A204.1 (cell line): ENCODE measurements around the gene COLEC12.
"Not testable (repeated sequence)": the region's sequence is repeated elsewhere in the genome, so short reads cannot be mapped to it uniquely, and the experiment has no call there.

Experiments used
- FAIRE-seq: peaks from 2 replicates; lab custom pipeline; 2012; peaks lifted over from hg19 to GRCh38; lab: Jason Lieb, UNC

COLEC12 gene

DNA sequence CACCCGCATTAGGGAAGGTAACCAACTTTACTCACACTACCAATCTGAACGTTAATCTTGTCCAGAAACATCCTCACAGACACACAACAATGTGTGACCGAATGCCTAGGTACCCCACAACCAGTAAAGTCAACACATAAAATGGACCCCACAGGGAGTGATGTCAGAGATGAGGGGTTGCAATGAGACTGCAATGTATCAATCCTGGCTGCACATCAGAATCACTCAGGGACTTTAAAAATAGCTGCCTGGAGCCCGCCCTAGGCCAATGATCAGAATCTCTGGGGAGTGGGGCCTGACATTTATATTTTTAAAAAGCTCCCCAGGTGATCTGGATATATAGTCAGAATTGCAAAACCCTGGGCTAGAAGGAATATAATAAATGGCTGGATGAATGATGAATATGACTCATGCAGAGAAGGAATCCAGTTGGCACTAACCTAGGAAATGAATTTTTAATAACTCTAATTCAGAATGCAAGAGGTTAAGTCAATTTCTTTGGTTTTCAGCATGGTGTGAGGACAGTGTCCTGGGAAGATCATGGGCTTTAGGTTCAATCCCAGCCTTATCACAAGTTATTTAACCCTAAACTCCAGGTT lies 92.8 kb downstream of the COLEC12 start:
- FAIRE-seq: no peak

DNA sequence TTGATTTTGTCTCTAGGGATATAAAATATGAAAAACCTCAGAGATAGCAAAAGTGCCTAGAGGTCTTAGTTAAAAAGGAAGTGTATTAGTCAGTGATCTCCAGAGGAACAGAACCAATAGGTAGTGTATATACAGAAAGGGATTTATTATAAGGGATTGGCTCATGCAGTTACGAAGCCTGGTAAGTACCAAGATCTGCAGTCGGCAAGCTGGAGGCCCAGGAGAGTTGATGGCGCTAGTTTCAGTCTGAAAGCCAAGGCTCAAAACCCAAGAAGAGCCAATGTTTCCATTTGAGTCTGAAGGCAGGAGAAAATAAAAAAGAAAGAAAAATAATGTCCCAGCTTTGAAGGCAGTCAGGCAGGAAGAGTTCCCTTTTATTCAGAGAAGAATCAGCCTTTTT lies 93.3 kb downstream of the COLEC12 start:
- no peak for FAIRE-seq

DNA sequence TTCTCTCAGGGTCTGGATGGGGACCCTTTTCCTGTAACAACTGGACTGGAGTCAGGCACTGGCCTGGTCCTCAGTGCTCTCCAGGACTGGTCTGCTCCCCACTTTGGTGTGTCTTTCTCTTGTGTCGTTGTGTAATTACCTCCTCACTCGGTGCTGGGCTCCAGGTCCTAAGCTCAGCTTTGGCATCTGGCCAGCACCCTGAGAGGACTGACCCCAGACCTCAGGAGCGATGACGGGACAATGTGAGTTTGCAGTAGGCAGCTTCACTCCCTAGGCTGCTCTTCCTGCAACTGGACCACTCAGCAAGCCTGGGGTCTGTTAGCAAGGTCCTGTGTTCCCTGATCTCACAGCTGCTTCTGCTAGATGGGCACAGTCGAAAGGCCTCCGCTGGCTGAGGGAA lies 93.8 kb downstream of the COLEC12 start:
- FAIRE-seq: no peak

DNA sequence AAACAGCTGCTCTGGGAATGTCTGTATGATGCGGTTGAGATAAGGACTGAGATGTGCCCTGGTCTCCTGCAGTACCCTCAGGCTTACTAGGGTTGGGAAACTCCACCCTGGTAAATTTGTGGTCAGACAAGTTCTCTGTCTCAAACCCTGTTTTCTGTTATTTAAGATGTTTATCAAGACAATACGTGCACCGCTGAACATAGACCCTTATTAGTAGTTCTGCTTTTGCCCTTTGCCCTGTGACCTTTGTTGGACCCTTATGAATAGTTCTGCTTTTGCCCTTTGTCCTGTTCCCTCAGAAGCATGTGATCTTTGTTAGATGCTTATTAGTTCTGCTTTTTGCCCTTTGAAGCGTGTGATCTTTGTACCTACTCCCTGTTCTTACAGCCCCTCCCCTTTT lies 95.5 kb downstream of the COLEC12 start:
- FAIRE-seq: not testable (repeated sequence)

DNA sequence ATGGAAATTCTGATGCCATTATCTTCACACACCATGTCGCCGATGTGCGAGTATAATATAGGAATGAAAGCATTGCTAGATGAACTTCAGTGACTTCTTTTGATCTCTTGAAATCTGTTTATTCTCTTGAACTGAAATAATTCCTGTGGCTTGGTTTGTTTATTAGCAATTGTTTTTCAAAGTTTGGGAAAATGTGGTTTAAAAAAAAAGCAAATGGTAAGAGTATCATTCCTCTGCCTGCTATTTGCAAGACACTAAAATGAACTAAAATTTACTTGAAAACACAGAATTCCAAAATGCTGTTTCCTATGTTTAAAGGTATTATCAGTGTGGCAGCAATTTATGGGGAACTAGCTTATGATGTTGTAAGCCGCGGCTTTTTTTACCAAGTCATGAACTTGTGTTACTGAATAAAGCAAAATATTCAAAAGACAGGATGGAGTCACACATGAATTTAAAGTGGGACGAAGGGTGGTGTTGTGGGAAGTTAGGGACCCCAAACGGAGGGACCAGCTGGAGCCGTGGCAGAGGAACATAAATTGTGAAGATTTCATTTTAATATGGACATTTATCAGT lies 96.4 kb downstream of the COLEC12 start:
- no peak for FAIRE-seq

DNA sequence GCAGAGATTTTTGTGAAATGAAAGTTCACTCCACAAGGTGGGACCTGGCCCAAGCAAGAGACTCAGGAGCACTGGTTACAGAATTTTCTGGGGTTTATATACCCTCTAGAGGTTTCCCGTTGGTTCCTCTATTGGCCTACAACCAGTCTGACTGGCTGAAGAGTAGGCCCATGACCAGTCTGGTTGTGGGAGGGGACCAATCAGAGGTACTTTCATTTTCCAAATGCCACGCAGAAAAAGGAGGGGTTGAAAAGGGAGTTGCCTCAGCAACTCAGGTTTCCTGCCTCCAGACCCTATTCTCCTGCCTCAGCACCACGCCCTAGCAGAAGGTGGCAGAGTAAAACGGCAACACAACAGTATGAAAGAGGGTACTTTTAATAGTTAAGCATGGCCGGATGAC lies 98.4 kb downstream of the COLEC12 start:
- no peak for FAIRE-seq

DNA sequence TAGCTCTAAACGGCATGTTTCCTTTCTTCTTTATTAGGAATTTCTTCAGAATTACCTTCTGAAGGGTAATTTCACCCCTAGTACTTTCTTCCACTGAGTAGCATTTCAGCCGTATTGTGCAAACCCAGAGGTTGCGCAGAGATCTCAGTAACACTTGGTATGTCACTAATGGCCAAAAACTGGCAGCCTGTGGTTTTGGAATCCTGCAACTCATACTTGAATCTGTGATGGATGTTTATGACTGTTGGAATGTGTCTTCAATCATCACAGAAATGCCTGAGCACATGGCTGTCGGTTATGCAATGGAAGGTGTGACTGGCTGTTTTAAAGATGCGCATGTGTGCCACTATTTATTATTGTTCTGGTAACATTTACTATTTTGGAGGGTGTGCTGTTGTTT lies 100.0 kb downstream of the COLEC12 start:
- FAIRE-seq: no peak

DNA sequence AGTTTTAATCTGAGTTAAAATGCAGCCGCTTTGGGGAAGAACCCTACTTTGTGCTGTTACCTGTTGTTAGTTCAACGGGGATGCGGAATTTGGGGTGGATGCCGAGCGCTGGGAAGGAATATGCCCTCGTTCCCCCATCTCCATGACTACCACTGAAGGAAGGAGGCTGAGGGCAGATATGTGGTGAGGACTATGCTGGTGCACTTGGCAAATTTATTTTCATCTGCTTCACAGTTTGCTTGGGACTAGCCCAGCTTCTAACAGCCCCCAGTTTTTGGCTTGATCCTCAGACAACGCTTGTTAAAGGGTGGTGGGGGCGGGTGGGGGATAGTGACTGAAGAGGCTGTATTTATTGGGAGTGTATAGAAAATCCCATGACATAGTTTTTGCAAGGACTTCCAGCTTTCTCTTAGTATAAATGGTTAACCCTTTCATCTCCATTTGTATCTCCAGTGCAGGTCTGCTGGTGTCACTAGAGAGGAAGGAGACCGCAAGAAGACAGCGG lies 100.8 kb downstream of the COLEC12 start:
- FAIRE-seq: no peak

DNA sequence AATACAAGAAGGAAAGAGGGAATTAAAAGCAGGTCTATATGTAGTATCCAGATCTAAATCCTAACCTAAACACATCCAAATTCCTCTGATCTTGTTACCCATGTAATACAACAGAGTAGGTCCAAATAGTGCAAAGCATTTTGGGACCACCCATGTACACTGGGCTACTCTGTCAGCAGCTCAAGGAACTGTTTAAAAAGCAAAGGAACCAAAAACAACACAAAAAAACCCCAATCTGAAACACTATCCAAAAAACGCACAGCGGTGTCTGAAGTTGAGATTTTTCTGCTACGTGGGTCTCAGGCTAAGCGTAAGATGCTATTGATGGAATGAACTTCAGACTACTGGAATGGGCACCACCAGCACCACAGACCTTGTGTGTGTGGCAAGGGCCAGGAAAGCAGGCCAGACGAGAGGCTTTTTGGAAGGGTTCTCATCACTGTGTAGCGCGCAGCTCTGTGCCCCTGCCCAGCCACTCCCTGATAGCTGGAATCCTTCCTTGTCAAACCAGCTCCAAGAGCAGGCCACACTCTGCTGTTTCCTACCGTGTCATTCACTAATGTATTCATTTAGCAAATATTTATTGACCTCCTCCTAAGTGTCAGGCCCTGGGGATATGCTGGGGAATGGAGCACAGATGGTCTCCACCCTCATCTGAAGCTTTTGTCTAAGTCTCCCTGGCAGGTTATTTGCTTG lies 101.4 kb downstream of the COLEC12 start:
- no peak for FAIRE-seq

DNA sequence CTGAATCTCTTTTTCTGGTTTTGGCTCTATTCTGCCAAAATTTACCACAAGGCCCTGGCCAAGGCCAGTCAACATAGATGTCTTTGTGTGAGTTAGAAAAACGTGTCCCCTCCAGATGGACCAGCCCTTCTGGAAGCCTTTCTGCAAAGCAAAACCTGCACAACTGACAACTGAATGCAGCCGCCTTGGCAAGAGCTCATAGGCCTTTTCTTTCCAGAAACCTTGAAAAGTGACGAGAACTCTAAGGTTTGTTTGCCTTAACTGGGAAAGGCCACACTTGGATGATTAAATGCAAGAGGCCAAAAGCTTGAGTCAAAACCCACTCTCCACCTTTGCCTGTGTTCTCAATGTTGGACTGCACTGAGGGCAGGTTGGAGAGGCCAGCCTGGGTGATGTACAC lies 103.9 kb downstream of the COLEC12 start:
- no peak for FAIRE-seq

DNA sequence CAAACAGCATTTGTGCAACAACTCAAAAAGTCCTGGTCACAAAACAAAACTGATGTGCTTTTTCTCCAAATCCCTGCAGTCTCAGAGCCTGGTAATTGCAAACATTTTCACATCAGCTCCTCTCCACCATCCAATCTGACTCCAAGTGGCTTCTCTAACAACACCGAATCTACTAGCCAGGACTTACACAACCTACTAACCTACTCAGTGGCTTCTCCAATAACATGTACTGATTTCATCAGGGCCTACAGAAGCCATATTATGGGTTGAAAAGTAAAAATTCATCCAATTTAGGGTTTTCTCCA lies 104.3 kb downstream of the COLEC12 start:
- FAIRE-seq: no peak

DNA sequence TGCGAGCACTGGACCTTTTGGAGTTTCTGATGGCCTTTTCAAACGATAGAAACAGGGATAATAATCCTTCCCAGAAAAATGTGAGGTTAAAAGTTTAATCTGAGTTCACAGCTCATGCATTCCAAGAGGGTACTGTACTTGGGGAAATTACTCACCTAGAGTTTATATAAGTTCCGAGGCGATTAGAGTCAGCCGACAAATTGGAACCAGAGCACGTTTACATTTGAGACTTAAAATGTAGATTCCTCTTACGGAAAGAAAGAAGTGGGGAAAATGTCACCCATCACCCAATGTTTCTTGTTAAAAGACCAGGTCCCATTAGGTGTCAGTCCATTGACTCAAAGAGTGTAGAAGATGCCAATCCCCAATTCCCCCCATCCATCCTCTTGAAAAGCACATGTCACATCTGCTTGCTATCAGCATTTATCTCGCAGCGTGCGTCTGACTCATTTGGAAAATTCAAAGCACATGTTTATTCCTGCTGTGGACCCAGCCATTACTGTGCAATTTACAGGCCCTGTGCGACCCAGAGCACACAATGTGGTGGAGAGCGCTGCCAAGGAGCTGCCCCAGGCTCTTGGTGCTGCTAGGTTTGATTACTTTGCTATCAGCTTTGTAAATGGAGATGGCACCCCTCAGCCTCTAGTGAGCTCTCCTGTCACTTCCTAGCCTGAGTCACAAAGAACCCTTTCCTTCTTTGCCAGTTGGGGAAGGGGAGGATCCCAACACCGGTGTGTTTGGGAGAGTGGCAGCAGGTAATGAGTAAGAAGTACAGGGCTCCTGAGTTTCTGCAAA lies 104.8 kb downstream of the COLEC12 start:
- no peak for FAIRE-seq

DNA sequence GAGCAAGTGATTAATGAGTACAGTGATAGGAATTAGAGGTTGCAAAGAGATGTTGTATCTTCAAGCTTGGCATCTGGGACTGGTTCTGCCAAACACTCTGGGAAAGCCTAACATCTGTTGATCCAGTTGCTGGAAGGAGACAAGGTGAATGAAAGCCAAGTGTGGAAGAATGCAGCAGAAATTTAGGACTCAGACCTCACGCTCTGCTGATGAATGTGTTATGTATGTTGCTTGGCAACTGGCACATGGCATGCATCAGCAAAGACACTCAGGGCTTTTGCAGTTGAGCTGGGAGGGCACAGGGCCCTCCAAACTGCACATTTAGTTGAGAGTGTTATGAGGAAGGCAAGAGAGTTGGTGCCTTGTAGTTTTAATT lies 105.5 kb downstream of the COLEC12 start:
- no peak for FAIRE-seq

DNA sequence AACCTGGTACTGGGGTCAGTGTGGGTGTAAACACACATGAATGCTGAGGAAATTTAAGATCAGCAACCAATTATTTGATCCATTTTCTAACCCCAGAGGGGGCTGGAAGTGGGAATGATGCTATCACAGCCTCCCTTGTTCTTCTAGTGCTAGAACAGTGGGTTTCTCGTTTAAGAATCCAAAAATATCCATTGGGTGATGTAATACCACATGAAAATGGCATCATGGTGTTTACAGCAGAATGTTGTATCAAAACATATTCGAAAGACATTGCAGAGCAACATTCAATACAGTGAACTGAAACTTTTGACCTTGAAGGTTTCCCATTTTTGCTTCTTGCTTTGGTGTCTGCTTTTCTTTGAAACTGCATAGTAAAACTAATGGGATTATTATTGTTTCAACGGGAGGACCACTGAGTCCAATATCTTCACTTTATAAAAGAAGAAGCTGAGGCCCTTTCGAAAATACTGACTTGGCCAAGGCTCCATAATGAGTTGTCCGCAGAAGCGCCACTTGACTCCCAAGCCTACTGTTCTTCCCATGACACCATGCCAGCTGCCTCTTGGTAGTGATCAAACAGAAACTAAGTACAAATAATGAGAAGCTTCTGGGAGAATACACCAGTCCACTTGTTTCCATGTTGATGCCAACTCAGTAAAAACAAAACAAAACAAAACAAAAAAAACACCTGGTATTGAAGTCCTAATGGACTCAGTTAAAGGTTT lies 106.1 kb downstream of the COLEC12 start:
- no peak for FAIRE-seq

DNA sequence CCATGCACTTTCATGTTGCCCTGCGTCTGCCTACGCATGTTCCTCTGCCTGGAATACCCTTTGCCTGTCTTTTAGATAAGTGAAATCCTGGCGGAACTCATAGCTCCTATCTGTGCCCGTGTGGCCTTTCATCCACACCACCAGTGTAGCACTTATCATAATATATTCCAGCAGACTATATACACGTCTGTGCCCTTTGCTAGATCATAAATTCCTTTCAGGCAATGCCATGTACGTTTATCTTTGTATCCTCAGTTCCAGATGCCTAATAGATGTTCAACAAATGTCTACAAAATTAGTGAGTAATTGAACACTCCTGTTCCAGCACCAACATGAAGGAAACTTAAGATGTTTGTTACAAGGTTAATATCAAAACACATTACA lies 106.9 kb downstream of the COLEC12 start:
- FAIRE-seq: no peak

DNA sequence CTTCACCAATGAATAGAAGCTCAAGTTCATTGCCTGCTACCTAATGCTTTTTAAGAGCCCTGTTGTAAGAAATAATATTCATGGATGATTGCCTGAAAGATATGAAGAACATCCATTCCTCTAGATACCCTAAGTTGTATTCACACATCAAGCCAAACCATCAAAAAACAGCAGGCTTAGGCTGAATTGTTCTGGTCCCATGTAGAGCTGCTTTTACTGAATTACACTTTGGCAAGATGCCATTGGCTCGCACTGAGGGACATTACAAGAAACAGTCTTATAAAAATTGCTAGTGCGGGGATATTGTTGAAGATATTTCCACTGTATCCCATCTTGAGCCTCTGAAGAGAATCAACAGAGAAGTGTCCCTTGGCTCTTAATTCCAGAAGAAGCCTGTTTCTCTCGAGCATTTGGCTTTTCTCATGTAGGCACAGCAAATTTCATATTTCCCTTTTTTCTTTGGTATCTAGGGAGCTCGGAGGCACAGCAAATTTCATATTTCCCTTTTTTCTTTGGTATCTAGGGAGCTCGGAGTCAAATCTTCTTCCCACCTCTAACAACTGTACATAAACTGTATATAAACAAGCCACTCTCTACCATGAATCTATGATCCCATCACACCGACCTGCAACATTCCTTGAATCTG lies 107.5 kb downstream of the COLEC12 start:
- FAIRE-seq: no peak

DNA sequence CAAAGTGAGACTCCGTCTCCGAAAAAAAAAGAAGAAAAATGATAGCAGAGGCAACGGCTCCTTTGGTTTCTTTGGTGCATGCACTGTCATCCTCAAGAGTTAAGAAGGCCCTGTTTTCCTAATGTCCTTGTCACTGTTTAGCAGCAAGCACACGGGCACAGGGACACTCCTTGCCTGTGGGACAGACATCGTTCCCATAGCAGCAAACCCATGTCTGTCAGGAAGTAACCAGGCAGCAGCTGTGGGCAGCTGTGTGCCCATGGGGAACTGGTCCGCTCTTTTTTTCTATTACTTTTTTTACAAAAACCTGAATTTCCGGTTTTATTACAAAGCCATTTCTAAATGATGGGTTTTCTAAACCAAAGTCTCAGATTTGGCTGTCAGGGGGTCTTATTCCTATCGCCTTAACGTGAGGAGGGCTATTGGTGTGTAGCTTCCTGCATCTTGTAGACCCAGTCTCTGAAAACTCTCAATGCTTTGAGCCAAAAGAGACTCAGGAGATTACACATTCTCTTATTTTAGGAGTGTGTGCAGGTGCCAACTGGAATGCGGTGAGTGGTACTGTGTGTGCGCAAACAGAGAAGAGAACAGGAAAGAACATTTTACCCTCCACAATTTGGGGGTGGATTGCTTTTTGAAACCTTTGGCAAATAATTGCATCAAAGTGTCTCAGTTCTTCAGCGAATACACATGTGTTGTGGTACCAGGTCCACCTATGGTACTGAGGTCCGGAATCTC lies 109.6 kb downstream of the COLEC12 start:
- FAIRE-seq: no peak

DNA sequence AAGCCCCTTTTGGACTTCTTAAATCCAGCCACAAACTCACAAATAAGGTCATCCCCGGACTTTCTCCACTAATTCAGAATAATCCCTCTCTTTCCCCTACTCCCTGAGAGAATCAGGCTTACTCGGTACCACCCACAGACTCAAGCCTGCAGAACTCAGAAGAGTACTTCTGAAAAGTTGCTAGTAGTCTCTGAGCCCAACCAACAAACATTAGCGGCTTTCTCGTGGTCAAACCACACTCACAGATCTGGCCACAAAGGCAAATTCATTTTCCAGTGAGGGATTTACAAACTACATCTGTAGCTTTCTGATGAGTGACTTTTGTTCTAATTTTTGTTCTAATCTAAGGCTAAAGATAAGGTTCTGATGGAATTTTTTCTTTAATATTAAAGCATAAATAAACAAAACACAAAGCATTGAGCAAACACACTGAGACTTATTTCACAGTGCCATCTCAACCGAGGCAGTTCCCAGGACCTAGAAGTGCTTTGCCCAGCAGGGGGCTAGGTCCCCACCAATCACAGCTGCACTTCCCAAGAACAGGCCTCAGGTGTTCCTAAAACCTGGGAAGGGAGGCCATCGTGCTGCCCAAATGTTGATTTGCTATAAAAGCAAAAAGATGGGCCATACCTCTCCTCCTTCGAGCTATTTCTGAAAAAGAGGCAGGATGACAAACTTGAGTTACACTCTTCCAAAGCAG lies 110.7 kb downstream of the COLEC12 start:
- no peak for FAIRE-seq

DNA sequence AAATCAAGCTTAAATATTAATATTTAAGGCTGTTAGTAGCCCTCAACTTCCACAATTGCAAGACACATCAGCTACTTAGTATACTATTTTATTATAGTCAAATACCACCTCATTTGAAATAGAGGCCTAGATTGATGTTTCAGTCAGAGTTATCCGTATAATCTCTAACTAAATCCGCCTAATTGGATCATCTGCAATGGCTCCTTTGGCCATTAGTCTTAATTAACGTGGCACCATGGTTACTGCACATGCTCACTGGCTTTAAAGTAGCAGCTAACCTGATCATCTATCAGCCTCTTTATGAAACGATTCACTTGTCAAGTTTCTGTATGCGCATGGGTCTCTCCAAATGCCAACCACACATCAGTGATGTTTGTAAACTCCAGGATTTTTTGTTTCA lies 112.3 kb downstream of the COLEC12 start:
- FAIRE-seq: no peak

DNA sequence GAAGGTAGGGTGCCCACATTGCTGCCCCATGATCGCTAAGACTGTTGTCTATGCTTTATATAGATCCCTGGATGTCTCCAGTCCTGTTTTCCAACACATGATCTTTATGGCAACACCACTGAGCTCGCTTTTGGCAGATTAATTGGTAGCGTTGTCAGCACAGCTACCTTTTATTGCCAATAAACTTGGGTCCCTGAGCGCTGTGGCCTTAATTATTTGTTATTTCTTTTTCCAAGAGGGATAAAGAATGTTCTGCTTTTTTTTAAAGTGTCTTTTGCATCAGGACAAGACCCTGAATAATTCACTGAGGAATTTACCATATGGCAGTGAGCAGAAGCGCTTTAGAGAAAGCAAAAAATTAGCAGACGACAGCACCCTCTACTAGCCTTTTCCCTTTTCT lies 113.5 kb downstream of the COLEC12 start:
- FAIRE-seq: no peak

DNA sequence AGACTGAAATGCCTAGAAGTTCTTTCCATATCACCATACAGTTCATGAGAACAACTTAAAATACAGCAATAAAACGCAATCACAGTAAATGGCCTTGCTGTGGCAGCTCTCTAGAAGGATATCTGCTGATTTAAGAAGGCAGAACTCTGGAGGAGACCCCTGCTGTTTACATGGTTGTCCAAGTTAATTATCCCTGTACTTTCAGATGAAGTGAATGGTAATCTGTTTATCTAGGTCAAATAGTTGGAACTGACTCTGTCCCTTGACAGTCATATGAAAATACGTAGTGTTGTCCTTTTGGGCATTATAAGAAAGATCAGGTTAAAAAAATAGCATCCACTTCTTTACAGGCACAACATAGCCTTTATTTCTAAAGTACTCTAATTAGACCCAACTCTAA lies 115.6 kb downstream of the COLEC12 start:
- no peak for FAIRE-seq
